Naive thymus-derived CD4-positive, alpha-beta T cell (primary cell): Measurements from ENCODE around the gene PKD2L2. TPM values are rescaled to one million over a fixed set of nuclear protein-coding genes. Genes with fewer than 3 reads are reported as not detected.

Experiments
- ATAC-seq: fragments of 150-1000 bp; cut with Tn5 transposase; 2 replicates; pipeline ENCODE4 v1.10.0; 2021; ENCODE audit warnings: mild to moderate bottlenecking, moderate library complexity
- CTCF ChIA-PET: fragments of 350-600 bp; sonication (Branson Sonifier 250); formaldehyde crosslinking; loops from one replicate; lab custom pipeline; 2021; ENCODE audit warnings: antibody characterized with exemption; lab: Charles Lee
- POLR2A ChIA-PET: fragments of 350-600 bp; sonication (Branson Sonifier 250); formaldehyde crosslinking; loops from one replicate; lab custom pipeline; 2021; ENCODE audit warnings: antibody characterized with exemption, inconsistent platforms; lab: Charles Lee
- DNase-seq, 9 donors: peaks; one replicate each; pipeline versions ENCODE4 v3.0.0 to v3.0.0-alpha.2; 2020 to 2022; ENCODE audit warnings: mixed read lengths in 1 of 9
- H3K27ac ChIP-seq: one replicate; pipeline ENCODE4 v1.7.0; 2013; ENCODE audit warnings: mild to moderate bottlenecking, low read depth, low read length, moderate library complexity
- H3K27me3 ChIP-seq, 2 donors: one replicate each; pipeline ENCODE4 v1.7.0; 2013; ENCODE audit warnings: low read length in 2 of 2, mild to moderate bottlenecking in 2 of 2, moderate library complexity in 2 of 2; ENCODE audit not compliant: control insufficient read depth in 2 of 2, insufficient read depth in 2 of 2
- H3K36me3 ChIP-seq, 3 experiments: 1 replicate in 2 of 3; 2 replicates in 1 of 3; pipeline ENCODE4 v1.7.0; 2013; ENCODE audit warnings: low read length in 3 of 3, mild to moderate bottlenecking in 3 of 3, moderate library complexity in 1 of 3; ENCODE audit not compliant: insufficient read depth in 3 of 3, control insufficient read depth in 2 of 3
- H3K4me1 ChIP-seq, 2 donors: one replicate each; pipeline ENCODE4 v1.7.0; 2013; ENCODE audit warnings: low read length in 2 of 2, mild to moderate bottlenecking in 2 of 2, moderate library complexity in 1 of 2; ENCODE audit not compliant: control insufficient read depth in 2 of 2, insufficient read depth in 2 of 2
- H3K4me3 ChIP-seq: 2 replicates; pipeline ENCODE4 v1.7.0; 2013; ENCODE audit warnings: mild to moderate bottlenecking, low read length
- H3K9me3 ChIP-seq, 3 experiments: 1 replicate in 2 of 3; 2 replicates in 1 of 3; pipeline ENCODE4 v1.7.0; 2013; ENCODE audit warnings: low read length in 3 of 3; ENCODE audit not compliant: control insufficient read depth in 2 of 3
- H3K27ac Mint-ChIP-seq, 9 donors: one replicate each; pipeline ENCODE4 v1.8.0; 2020 to 2022; ENCODE audit warnings: mixed read lengths in 9 of 9, mild to moderate bottlenecking in 8 of 9, moderate library complexity in 5 of 9, inconsistent platforms in 2 of 9
- H3K27me3 Mint-ChIP-seq, 5 donors: one replicate each; pipeline ENCODE4 v1.8.0; 2021 to 2022; ENCODE audit warnings: mixed read lengths in 5 of 5, mild to moderate bottlenecking in 1 of 5
- H3K36me3 Mint-ChIP-seq, 5 donors: one replicate each; pipeline ENCODE4 v1.8.0; 2020 to 2022; ENCODE audit warnings: mixed read lengths in 5 of 5, mild to moderate bottlenecking in 3 of 5, inconsistent platforms in 1 of 5
- H3K4me1 Mint-ChIP-seq, 7 donors: one replicate each; pipeline ENCODE4 v1.8.0; 2020 to 2022; ENCODE audit warnings: mixed read lengths in 7 of 7, mild to moderate bottlenecking in 3 of 7, inconsistent platforms in 1 of 7
- H3K4me3 Mint-ChIP-seq, 10 donors: one replicate each; pipeline ENCODE4 v1.8.0; 2020 to 2022; ENCODE audit warnings: mild to moderate bottlenecking in 10 of 10, mixed read lengths in 10 of 10, moderate library complexity in 6 of 10, inconsistent platforms in 2 of 10
- H3K9me3 Mint-ChIP-seq, 11 donors: one replicate each; pipeline ENCODE4 v1.8.0; 2020 to 2022; ENCODE audit warnings: mixed read lengths in 11 of 11, mild to moderate bottlenecking in 4 of 11, inconsistent platforms in 1 of 11, moderate library complexity in 1 of 11
- intact Hi-C, 2 donors: fragments of 100-400 bp; cut with micrococcal nuclease; formaldehyde crosslinking; loops; one replicate each; pipeline ENCODE4 v1.15.1; 2023
- polyA plus RNA-seq, 2 donors: library from polyadenylated mRNA; unstranded; fragments of 300-500 nt; fragmentation: Illumina TruSeq; gene quantifications; one replicate each; pipeline ENCODE4 v1.2.3, GENCODE V29; 2021
- total RNA-seq, 6 experiments: library from RNA in 5 of 6; stranded (reverse) in 5 of 6; gene quantifications; 1 replicate in 5 of 6; 2 replicates in 1 of 6; pipeline ENCODE4 v1.2.3 and lab custom pipeline; 2021 to 2026

Gene PKD2L2
- total and polyA plus RNA-seq, 7 experiments from 2014 or later = 0.26 to 1.2 (median 0.46) TPM; not detected in 3

DNA sequence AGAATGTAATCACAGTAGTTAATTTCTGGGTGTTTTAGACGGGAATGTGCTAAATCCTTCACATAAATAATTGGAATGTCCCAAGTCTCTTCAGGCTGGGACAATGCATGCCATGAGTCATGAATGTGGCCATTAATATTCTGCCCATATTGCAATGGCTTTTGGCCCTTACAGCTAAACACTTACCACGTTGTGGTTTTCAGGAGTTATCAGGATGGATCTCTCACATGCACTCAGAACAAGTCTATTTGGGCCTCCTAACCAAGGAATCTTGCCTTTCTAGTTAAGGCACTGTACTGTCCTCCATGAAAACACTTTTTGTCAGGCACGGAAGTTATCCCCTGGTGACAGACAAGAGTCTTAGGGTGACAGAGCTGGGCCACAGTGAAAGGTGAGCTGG is 32.7 kb downstream of the PKD2L2 start:
- intact Hi-C loops = no loop called here

DNA sequence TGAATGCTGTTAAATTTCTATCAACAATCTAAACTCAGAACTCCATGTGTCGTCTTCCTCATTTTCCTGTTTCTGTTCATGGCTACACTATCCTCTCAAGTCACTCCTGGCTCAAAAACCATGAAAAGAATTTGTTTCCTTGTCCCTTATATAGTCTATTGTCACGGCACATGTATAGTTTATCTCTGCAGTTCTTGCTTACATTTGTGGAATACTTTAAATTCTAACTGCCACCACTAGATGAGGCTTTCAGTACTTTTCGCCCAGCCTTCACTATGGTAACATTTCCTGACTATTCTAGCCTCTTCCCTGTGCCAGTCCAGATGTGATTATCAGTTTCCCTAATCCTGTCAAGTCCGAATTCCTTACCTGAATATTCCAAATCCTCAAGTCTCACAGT is 34.6 kb downstream of the PKD2L2 start:
- Mint-ChIP-seq H3K36me3 (peaks cover 0 to 13% (median 2%) of the 10 kb centered on the region in 5 donors), H3K4me1 (peaks cover 0 to 4% (median 0%) of the 10 kb centered on the region in 7 donors), H3K27ac (no peak overlapping the region), H3K9me3 (no peaks in the 10 kb centered on the region), H3K4me3 (no peak overlapping the region), H3K27me3 (no peaks in the 10 kb centered on the region)
- no peaks in the 10 kb centered on the region for H3K9me3 ChIP-seq
- no peaks in the 10 kb centered on the region for H3K4me1 ChIP-seq
- H3K4me3 ChIP-seq = no peak overlapping the region
- CTCF ChIA-PET = no interaction called here
- no peak for ATAC-seq
- no peaks in the 10 kb centered on the region for H3K36me3 ChIP-seq
- no peak overlapping the region for H3K27ac ChIP-seq
- no peaks in the 10 kb centered on the region for H3K27me3 ChIP-seq
- intact Hi-C loops = no loop called here
- POLR2A ChIA-PET = no interaction called here
- no peak for DNase-seq

More for the DNA sequence above, 32.7 kb downstream of the PKD2L2 start:
- Mint-ChIP-seq H3K27ac (no peak overlapping the region), H3K36me3 (peaks cover 0 to 8% (median 3%) of the 10 kb centered on the region in 5 donors), H3K4me1 (peaks cover 0 to 4% (median 0%) of the 10 kb centered on the region in 7 donors), H3K27me3 (peaks cover 0 to 8% (median 0%) of the 10 kb centered on the region in 5 donors), H3K4me3 (no peak overlapping the region), H3K9me3 (peaks cover 0 to 8% (median 5%) of the 10 kb centered on the region in 11 donors)
- Histone ChIP-seq H3K4me1 (no peaks in the 10 kb centered on the region), H3K27me3 (no peaks in the 10 kb centered on the region), H3K4me3 (no peak overlapping the region), H3K9me3 (no peaks in the 10 kb centered on the region), H3K36me3 (no peaks in the 10 kb centered on the region), H3K27ac (no peak overlapping the region)
- DNase-seq (no peak), ATAC-seq (no peak)
- ChIA-PET CTCF (no interaction called here), POLR2A (no interaction called here)

DNA sequence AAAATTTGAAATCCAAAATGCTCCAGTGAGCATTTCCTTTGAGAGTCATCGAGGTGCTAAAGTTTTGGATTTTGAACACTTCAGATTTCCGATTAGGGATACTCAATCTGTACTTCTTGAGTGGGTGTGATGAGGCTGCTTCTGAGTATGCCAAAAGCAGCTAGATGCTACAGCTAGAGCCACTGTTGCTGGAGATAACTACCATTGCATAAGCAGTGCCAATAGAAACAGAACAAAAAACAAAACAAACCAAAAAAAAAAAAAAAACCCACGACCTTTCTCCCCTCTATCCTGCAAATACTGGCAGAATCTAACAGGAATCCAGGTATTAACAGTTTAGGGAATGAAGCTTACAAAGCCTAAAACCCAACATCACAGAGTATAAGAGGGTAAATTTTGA is 43.5 kb downstream of the PKD2L2 start:
- ATAC-seq (no peak), DNase-seq (no peak)
- intact Hi-C loops = no loop called here
- Mint-ChIP-seq H3K27ac (no peak overlapping the region), H3K4me1 (no peaks in the 10 kb centered on the region), H3K27me3 (no peaks in the 10 kb centered on the region), H3K9me3 (no peaks in the 10 kb centered on the region), H3K36me3 (peaks cover 0 to 11% (median 3%) of the 10 kb centered on the region in 5 donors), H3K4me3 (no peak overlapping the region)
- POLR2A ChIA-PET = no interaction called here
- Histone ChIP-seq H3K4me1 (no peaks in the 10 kb centered on the region), H3K36me3 (peaks cover 0 to 4% (median 0%) of the 10 kb centered on the region in 3 experiments), H3K9me3 (no peaks in the 10 kb centered on the region), H3K4me3 (no peak overlapping the region), H3K27me3 (no peaks in the 10 kb centered on the region), H3K27ac (no peak overlapping the region)
- CTCF ChIA-PET = interaction anchor here (0.8 kb wide), 1 partner anchor 48 kb away, joined by 4 read pairs; no protein-coding TSS in a partner anchor

DNA sequence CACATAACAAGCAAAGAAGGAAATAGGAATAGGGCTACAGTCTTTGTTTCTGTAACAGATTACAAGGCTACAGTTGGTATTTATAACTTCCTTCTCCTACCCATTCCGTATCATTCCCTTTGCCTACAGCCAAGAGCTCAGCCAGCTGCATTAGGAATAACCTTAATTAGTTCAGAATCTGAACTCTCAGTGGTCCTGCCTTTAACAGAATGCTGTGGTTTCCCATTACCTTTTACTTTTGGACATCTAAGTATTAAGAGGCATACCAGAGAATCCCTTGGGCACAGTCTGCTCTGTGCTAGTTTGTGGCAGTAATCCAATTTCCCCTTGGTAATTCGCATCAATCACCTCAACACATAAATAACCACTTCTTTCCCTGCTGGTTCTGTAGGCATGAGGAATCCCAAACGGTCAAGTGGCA is 44.2 kb downstream of the PKD2L2 start:
- Histone ChIP-seq H3K4me3 (no peak overlapping the region), H3K9me3 (no peaks in the 10 kb centered on the region), H3K27me3 (no peaks in the 10 kb centered on the region), H3K4me1 (no peaks in the 10 kb centered on the region), H3K36me3 (peaks cover 0 to 6% (median 0%) of the 10 kb centered on the region in 3 experiments), H3K27ac (no peak overlapping the region)
- peak overlapping the region in 1 of 9 donors; percentile 9 for H3K27ac Mint-ChIP-seq
- H3K36me3 Mint-ChIP-seq = peaks cover 0 to 11% (median 3%) of the 10 kb centered on the region in 5 donors
- no peaks in the 10 kb centered on the region for H3K4me1 Mint-ChIP-seq
- no peaks in the 10 kb centered on the region for H3K27me3 Mint-ChIP-seq
- intact Hi-C loops = no loop called here
- no peak overlapping the region for H3K4me3 Mint-ChIP-seq
- DNase-seq (no peak), ATAC-seq (no peak)
- CTCF ChIA-PET = interaction anchor here (0.8 kb wide), 1 partner anchor 49 kb away, joined by 4 read pairs; no protein-coding TSS in a partner anchor
- POLR2A ChIA-PET = no interaction called here
- no peaks in the 10 kb centered on the region for H3K9me3 Mint-ChIP-seq

DNA sequence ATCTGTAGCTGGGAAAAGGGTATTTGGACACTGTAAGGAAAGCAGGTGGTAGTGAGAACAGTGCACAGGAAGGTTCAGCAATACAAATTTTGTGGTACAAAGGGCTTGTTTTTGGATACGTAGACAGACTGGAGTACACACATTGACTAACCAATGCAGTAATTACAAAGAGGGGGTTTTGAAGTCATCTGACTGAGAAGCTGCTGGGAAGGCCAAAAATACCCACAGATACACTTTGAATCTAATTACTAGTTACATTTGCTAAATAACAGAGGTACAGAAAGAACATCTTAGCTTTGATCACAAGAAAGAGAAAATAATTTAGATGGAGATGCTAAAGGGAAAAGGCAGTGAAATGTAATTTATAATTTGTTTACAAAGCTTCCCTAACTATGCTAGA is 45.9 kb downstream of the PKD2L2 start:
- Histone ChIP-seq H3K27me3 (no peaks in the 10 kb centered on the region), H3K9me3 (no peaks in the 10 kb centered on the region), H3K4me3 (no peak overlapping the region), H3K36me3 (peaks cover 5 to 23% (median 8%) of the 10 kb centered on the region in 3 experiments), H3K4me1 (no peaks in the 10 kb centered on the region), H3K27ac (no peak overlapping the region)
- POLR2A ChIA-PET = no interaction called here
- peak; percentile 26 for ATAC-seq
- DNase-seq = no peak
- Mint-ChIP-seq H3K36me3 (peaks cover 7 to 27% (median 14%) of the 10 kb centered on the region in 5 donors), H3K4me3 (no peak overlapping the region), H3K4me1 (peaks cover 0 to 8% (median 0%) of the 10 kb centered on the region in 7 donors), H3K9me3 (no peaks in the 10 kb centered on the region), H3K27ac (peak overlapping the region in 6 of 9 donors; percentile 44 to 75 (median 56)), H3K27me3 (no peaks in the 10 kb centered on the region)
- CTCF ChIA-PET = no interaction called here
- intact Hi-C loops = no loop called here

DNA sequence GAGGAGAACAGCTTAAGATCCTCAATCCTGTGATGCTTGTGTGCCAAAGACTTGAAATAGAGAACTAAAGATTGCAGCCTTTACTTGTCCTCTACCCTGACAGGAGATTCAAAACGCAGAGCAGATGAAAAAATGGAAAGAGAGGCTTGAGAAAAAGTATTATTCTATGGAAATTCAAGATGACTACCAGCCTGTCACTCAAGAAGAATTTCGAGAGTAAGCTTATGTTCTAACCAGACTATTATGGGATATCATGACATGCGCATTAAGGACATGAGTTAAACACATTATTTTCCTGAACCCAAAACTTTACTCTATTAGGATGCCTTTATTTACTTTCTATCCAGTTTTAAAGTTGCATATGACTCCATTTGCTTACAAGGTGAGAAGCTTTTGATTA is 46.4 kb downstream of the PKD2L2 start:
- no peak overlapping the region for H3K27ac ChIP-seq
- H3K36me3 ChIP-seq = peaks cover 5 to 28% (median 8%) of the 10 kb centered on the region in 3 experiments
- ATAC-seq (no peak), DNase-seq (no peak)
- intact Hi-C loops = no loop called here
- Mint-ChIP-seq H3K36me3 (peaks cover 7 to 32% (median 17%) of the 10 kb centered on the region in 5 donors), H3K9me3 (no peaks in the 10 kb centered on the region), H3K27ac (peak overlapping the region in 7 of 9 donors; percentile 14 to 75 (median 56)), H3K27me3 (no peaks in the 10 kb centered on the region), H3K4me1 (peaks cover 0 to 9% (median 0%) of the 10 kb centered on the region in 7 donors), H3K4me3 (no peak overlapping the region)
- H3K27me3 ChIP-seq = no peaks in the 10 kb centered on the region
- no peaks in the 10 kb centered on the region for H3K9me3 ChIP-seq
- POLR2A ChIA-PET = interaction anchor here (0.5 kb wide), 1 partner anchor 278 kb away, joined by 3 read pairs; the partner anchor contains the start of gene CDC23
- no peak overlapping the region for H3K4me3 ChIP-seq
- CTCF ChIA-PET = interaction anchor here (0.8 kb wide), 1 partner anchor 19 kb away, joined by 3 read pairs; no protein-coding TSS in a partner anchor
- no peaks in the 10 kb centered on the region for H3K4me1 ChIP-seq
